GM12892 (cell line): Measurements from ENCODE around the gene KIFAP3.

ENCODE experiments used
- POLR2A ChIP-seq: IDR thresholded peaks from 2 replicates; pipeline ENCODE4 v1.6.1; 2011; ENCODE audit warnings: low read depth, low read length, control low read depth
- POLR2AphosphoS5 ChIP-seq: IDR thresholded peaks from 2 replicates; pipeline ENCODE4 v1.6.1; 2011; ENCODE audit warnings: low read depth, low read length, control low read depth
- TAF1 ChIP-seq: IDR thresholded peaks from 2 replicates; pipeline ENCODE4 v1.6.1; 2011; ENCODE audit warnings: low read depth, mild to moderate bottlenecking, control low read depth, low read length, borderline replicate concordance

GRCh38 chr1:169925505-169926482 lies 148.7 kb downstream of the KIFAP3 start:
- TF ChIP-seq POLR2A (no peak), POLR2AphosphoS5 (no peak), TAF1 (no peak)
